HepG2 (cell line): Measurements from ENCODE around the gene AMIGO3. TPM values are rescaled to one million over a fixed set of nuclear protein-coding genes. Genes with fewer than 3 reads are reported as not detected.

Source experiments
- ATF6 ChIP-seq: sonication (generic); formaldehyde crosslinking; conservative IDR thresholded peaks from 2 replicates; pipeline ENCODE4 v1.4.0; 2020; ENCODE audit warnings: missing genetic modification reagents
- ERF ChIP-seq: IDR thresholded peaks from 2 replicates; pipeline ENCODE4 v1.6.1; 2018; ENCODE audit warnings: missing biosample characterization, missing genetic modification reagents
- FOXJ3 ChIP-seq: sonication (generic); formaldehyde crosslinking; IDR thresholded peaks from 2 replicates; pipeline ENCODE4 v1.4.0; 2020; ENCODE audit warnings: missing genetic modification reagents, mild to moderate bottlenecking, borderline replicate concordance
- FOXP4 ChIP-seq: sonication (generic); formaldehyde crosslinking; IDR thresholded peaks from 2 replicates; pipeline ENCODE4 v1.4.0; 2020; ENCODE audit warnings: missing genetic modification reagents
- GABPB1 ChIP-seq: IDR thresholded peaks from 2 replicates; pipeline ENCODE4 v1.6.1; 2016; ENCODE audit warnings: mild to moderate bottlenecking, missing genetic modification reagents, moderate library complexity, missing compliant biosample characterization
- HMGXB3 ChIP-seq: sonication (generic); formaldehyde crosslinking; IDR thresholded peaks from 2 replicates; pipeline ENCODE4 v1.4.0; 2020; ENCODE audit warnings: missing genetic modification reagents, borderline replicate concordance
- HNF4G ChIP-seq, 2 experiments: sonication (generic) in 1 of 2; formaldehyde crosslinking in 1 of 2; IDR thresholded peaks; 2 replicates each; pipeline versions ENCODE4 v1.4.0 to v1.6.1; 2011 to 2020; ENCODE audit warnings: borderline replicate concordance in 2 of 2, low read depth in 2 of 2, mild to moderate bottlenecking in 2 of 2, low read length in 1 of 2, missing genetic modification reagents in 1 of 2, moderate library complexity in 1 of 2
- MAFK ChIP-seq, 2 experiments: IDR thresholded peaks in 1 of 2; conservative IDR thresholded peaks in 1 of 2; 2 replicates each; pipeline ENCODE4 v1.6.1; 2011; ENCODE audit warnings: improper control_type of control experiment in 2 of 2, low read length in 2 of 2
- MEF2D ChIP-seq: sonication (generic); formaldehyde crosslinking; IDR thresholded peaks from 2 replicates; pipeline ENCODE4 v1.5.1; 2020; ENCODE audit warnings: mild to moderate bottlenecking, missing genetic modification reagents
- MXD4 ChIP-seq: IDR thresholded peaks from 2 replicates; pipeline ENCODE4 v1.6.1; 2016; ENCODE audit warnings: mild to moderate bottlenecking, missing biosample characterization, missing genetic modification reagents
- SAFB2 ChIP-seq: sonication (generic); formaldehyde crosslinking; IDR thresholded peaks from 2 replicates; pipeline ENCODE4 v1.5.1; 2020; ENCODE audit warnings: missing genetic modification reagents, low read depth, mild to moderate bottlenecking, borderline replicate concordance
- SETDB1 ChIP-seq: sonication (generic); formaldehyde crosslinking; IDR thresholded peaks from 2 replicates; pipeline ENCODE4 v1.5.1; 2020; ENCODE audit warnings: missing genetic modification reagents, mild to moderate bottlenecking, borderline replicate concordance
- THAP8 ChIP-seq: sonication (generic); formaldehyde crosslinking; IDR thresholded peaks from 2 replicates; pipeline ENCODE4 v1.5.1; 2020; ENCODE audit warnings: missing genetic modification reagents, mild to moderate bottlenecking, borderline replicate concordance
- TMF1 ChIP-seq: sonication (generic); formaldehyde crosslinking; IDR thresholded peaks from 2 replicates; pipeline ENCODE4 v1.8.1; 2022; ENCODE audit warnings: low read depth, missing genetic modification reagents
- ZBTB42 ChIP-seq: sonication (generic); formaldehyde crosslinking; IDR thresholded peaks from 2 replicates; pipeline ENCODE4 v1.5.0; 2020; ENCODE audit warnings: mild to moderate bottlenecking, missing genetic modification reagents
- ZKSCAN5 ChIP-seq: sonication (generic); formaldehyde crosslinking; IDR thresholded peaks from 2 replicates; pipeline ENCODE4 v1.5.1; 2020; ENCODE audit warnings: mild to moderate bottlenecking, missing genetic modification reagents
- polyA plus RNA-seq, 8 experiments: library from polyadenylated mRNA; depleted of rRNA in 3 of 8; stranded (reverse) in 7 of 8; unstranded in 1 of 8; fragments of >200 nt; fragmentation: Illumina TruSeq in 4 of 8; extraction: Trizol in 4 of 8; gene quantifications; 2 replicates each; pipeline versions ENCODE4 v1.2.1 to v1.2.3, GENCODE V29; 2011 to 2016; ENCODE audit warnings: low read depth in 4 of 8, missing spikeins in 1 of 8, mixed read lengths in 1 of 8; ENCODE audit not compliant: insufficient read depth in 1 of 8
- total RNA-seq, 5 experiments: library from RNA; depleted of rRNA; stranded (reverse); fragments of >200 nt; fragmentation: Illumina TruSeq; extraction: Trizol; gene quantifications; 2 replicates each; pipeline ENCODE4 v1.2.3, GENCODE V29; 2016; ENCODE audit warnings: low read depth in 1 of 5
- TF ChIP-seq, protein P1 (sequence below): sonication (generic); formaldehyde crosslinking; IDR thresholded peaks from 2 replicates; pipeline ENCODE4 v1.4.0; 2020; ENCODE audit warnings: missing genetic modification reagents

Gene AMIGO3
- total and polyA plus RNA-seq, 2 of the 13 experiments (the other 11 are each of a cell fraction or from before 2014, with no cell fraction given), result 0.35 TPM; not detected in 1

DNA sequence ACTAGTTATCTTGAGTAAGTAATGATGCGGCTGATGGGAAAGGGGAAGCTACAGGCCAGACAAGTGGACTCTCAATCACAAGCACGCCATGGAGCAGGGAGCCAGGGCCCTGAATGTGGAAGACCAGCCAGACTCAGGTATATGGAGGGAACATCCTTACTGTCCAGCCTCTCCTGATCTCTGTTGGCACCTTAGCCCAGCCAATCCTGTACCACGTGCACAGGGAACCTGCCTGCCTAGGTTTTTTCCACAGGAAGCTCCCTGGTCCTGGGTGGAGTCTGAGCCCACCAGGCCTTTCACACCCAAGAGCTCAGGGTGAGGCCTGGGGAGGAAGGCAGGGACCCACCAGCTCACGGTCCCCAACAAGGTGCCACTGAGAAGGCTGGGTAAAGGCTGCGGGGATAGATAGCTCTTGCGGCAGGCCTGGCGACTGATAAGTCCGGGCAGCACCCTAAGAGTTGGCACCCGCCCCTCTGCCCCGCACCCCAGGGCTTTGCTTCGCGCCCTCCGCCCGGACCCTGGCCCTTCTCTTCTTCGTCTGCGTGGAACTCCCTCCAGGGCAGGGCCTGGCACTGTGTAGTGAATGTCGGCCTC, 46.3 kb downstream of the AMIGO3 start (continued):
- TF ChIP-seq HMGXB3 (CRISPR knock-in tag) (peak; percentile 26; the same call in 1 of the 2 replicates), MEF2D (CRISPR knock-in tag) (no peak), ZKSCAN5 (CRISPR knock-in tag) (no peak), GABPB1 (CRISPR knock-in tag) (no peak), TMF1 (CRISPR knock-in tag) (peak; percentile 41; the same call in 1 of the 2 replicates), THAP8 (CRISPR knock-in tag) (no peak), ZBTB42 (0 out of 2 replicates have a peak, but pooled peaks have one; percentile 66), SETDB1 (no peak), SAFB2 (0 out of 2 replicates have a peak, but pooled peaks have one; percentile 20), ERF (0 out of 2 replicates have a peak, but pooled peaks have one; percentile 19), HNF4G (IDR thresholded peaks at IDR 0.05; ENCODE audit: borderline replicate concordance, low read depth, low read length) (no peak), HNF4G (CRISPR knock-in tag; IDR thresholded peaks at IDR 0.05; ENCODE audit: borderline replicate concordance, low read depth) (no peak), FOXJ3 (no peak), MXD4 (CRISPR knock-in tag) (peak; percentile 20; the same call in 1 of the 2 replicates), ATF6 (CRISPR knock-in tag) (no peak), FOXP4 (CRISPR knock-in tag) (no peak), MAFK (conservative IDR thresholded peaks at IDR 0.05 in 1 of 2, IDR thresholded peaks at IDR 0.05 in 1 of 2; ENCODE audit: low read length in 2 of 2) (no peak)
- TF ChIP-seq, protein P1, sequence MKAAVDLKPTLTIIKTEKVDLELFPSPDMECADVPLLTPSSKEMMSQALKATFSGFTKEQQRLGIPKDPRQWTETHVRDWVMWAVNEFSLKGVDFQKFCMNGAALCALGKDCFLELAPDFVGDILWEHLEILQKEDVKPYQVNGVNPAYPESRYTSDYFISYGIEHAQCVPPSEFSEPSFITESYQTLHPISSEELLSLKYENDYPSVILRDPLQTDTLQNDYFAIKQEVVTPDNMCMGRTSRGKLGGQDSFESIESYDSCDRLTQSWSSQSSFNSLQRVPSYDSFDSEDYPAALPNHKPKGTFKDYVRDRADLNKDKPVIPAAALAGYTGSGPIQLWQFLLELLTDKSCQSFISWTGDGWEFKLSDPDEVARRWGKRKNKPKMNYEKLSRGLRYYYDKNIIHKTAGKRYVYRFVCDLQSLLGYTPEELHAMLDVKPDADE, result no peak
